NB4 (cell line): ENCODE measurements around the gene PERM1.

Source experiments
- MYC ChIP-seq: IDR thresholded peaks from 2 replicates; pipeline ENCODE4 v1.6.1; 2011; ENCODE audit warnings: low read depth, low read length
- POLR2A ChIP-seq: IDR thresholded peaks from 2 replicates; pipeline ENCODE4 v1.6.1; 2011; ENCODE audit warnings: mild to moderate bottlenecking; ENCODE audit not compliant: insufficient read length; ENCODE audit errors: extremely low read depth
- TF ChIP-seq, protein P1 (sequence below): IDR thresholded peaks from 2 replicates; pipeline ENCODE4 v1.6.1; 2011; ENCODE audit warnings: low read depth, low read length
- TF ChIP-seq, protein P2 (sequence below): IDR thresholded peaks from one replicate; pipeline ENCODE4 v1.5.1; 2012; ENCODE audit warnings: low read depth, low read length

DNA sequence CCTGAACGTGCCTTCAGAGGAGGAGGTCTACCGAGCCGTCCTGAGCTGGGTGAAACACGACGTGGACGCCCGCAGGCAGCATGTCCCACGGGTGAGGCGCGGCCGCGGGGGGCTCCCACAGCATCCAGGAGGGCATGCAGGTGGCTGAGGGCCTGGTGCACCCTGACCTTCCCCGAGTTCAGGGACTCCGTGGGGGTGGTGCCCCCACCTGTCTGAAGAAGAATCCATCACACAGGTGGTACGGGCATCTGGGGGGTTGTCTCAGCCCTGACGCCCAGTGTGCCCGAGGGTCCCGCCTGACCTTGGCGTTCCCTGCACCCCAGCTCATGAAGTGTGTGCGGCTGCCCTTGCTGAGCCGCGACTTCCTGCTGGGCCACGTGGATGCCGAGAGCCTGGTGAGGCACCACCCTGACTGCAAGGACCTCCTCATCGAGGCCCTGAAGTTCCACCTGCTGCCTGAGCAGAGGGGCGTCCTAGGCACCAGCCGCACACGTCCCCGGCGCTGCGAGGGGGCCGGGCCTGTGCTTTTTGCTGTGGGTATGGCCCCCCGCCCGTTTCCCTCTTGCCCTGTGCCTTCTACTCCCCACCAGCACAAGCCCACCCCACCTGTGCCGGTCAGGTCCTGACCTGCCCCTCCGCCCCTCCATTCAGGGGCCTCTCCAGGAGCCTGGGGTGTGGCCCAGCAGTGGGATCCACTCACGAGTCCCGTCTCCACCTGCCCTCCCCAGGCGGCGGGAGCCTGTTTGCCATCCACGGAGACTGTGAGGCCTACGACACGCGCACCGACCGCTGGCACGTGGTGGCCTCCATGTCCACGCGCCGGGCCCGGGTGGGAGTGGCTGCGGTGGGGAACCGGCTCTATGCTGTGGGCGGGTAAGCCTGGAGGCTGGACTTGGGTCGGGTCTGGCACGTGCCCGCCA, 19.3 kb downstream of the PERM1 start:
- TF ChIP-seq, protein P1, sequence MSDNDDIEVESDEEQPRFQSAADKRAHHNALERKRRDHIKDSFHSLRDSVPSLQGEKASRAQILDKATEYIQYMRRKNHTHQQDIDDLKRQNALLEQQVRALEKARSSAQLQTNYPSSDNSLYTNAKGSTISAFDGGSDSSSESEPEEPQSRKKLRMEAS: no peak
- TF ChIP-seq POLR2A: no peak
- TF ChIP-seq, protein P2, sequence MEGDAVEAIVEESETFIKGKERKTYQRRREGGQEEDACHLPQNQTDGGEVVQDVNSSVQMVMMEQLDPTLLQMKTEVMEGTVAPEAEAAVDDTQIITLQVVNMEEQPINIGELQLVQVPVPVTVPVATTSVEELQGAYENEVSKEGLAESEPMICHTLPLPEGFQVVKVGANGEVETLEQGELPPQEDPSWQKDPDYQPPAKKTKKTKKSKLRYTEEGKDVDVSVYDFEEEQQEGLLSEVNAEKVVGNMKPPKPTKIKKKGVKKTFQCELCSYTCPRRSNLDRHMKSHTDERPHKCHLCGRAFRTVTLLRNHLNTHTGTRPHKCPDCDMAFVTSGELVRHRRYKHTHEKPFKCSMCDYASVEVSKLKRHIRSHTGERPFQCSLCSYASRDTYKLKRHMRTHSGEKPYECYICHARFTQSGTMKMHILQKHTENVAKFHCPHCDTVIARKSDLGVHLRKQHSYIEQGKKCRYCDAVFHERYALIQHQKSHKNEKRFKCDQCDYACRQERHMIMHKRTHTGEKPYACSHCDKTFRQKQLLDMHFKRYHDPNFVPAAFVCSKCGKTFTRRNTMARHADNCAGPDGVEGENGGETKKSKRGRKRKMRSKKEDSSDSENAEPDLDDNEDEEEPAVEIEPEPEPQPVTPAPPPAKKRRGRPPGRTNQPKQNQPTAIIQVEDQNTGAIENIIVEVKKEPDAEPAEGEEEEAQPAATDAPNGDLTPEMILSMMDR: no peak
- TF ChIP-seq MYC: no peak
